ENCODE measurements around the gene UBE2D4. TPM values are rescaled to one million over a fixed set of nuclear protein-coding genes. Genes with fewer than 3 reads are reported as not detected.
"Not testable (repeated sequence)": the region's sequence is repeated elsewhere in the genome, so short reads cannot be mapped to it uniquely, and the experiment has no call there.

The UBE2D4 gene
- total RNA-seq, 1 experiment from 2014 or later = 12.1 TPM

GRCh38 chr7:43898571-43898970 is 27.7 kb upstream of the UBE2D4 start:
- H3K4me1 ChIP-seq (replicated peaks); H3K9me3 ChIP-seq (replicated peaks); DNase-seq (ENCODE audit: low read depth in 1 of 2, low spot score in 2 of 2); H3K27ac ChIP-seq; H3K4me3 ChIP-seq; H3K27me3 ChIP-seq (replicated peaks): not testable (repeated sequence)
- H3K36me3 ChIP-seq = peaks cover 25% of the 10 kb centered on the region

DNA sequence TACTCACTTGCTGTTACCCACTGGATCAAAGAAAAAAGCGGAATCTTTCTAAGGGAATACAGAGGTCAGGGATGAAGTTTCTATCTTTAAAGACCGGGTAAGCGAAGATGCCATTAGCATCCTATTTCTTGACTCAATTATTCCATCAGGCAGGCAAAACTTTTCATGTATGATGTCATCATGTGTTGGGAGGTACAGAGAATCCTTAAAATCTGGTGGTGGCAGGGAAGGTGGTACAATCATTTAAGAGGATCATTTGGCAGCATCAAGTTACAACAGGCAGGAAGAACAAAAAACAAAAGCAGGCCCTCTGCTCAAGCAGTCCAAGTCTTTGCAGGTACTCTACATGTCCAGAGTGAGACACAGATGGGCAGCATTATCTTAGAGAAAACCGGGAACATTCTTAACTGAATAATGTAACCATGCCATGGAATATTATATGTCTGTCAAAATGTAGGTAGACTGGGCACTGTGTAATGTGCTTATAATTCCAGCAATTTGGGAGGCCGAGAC is 23.6 kb upstream of the UBE2D4 start:
- peaks cover 18% of the 10 kb centered on the region for H3K4me1 ChIP-seq (replicated peaks)
- H3K9me3 ChIP-seq (replicated peaks) = no peaks in the 10 kb centered on the region
- DNase-seq (ENCODE audit: low read depth in 1 of 2, low spot score in 2 of 2) = no peak
- no peak overlapping the region for H3K27ac ChIP-seq
- H3K36me3 ChIP-seq = peaks cover 21% of the 10 kb centered on the region
- no peak overlapping the region for H3K4me3 ChIP-seq
- no peaks in the 10 kb centered on the region for H3K27me3 ChIP-seq (replicated peaks)

- Histone ChIP-seq H3K4me3 (no peak overlapping the region), H3K9me3 (replicated peaks) (no peaks in the 10 kb centered on the region), H3K36me3 (peaks cover 19% of the 10 kb centered on the region), H3K27ac (no peak overlapping the region), H3K4me1 (replicated peaks) (peaks cover 18% of the 10 kb centered on the region), H3K27me3 (replicated peaks) (no peaks in the 10 kb centered on the region)
- DNase-seq (ENCODE audit: low read depth in 1 of 2, low spot score in 2 of 2) = no peak
Measured at GRCh38 chr7:43904533-43905208, 21.6 kb upstream of the UBE2D4 start.

- Histone ChIP-seq H3K27ac (peak overlapping the region; percentile 55), H3K27me3 (replicated peaks) (no peaks in the 10 kb centered on the region), H3K4me3 (peak overlapping the region; percentile 88), H3K9me3 (replicated peaks) (no peaks in the 10 kb centered on the region), H3K4me1 (replicated peaks) (peaks cover 18% of the 10 kb centered on the region), H3K36me3 (peaks cover 17% of the 10 kb centered on the region)
- DNase-seq (ENCODE audit: low read depth in 1 of 2, low spot score in 2 of 2) = no peak
Measured at GRCh38 chr7:43905209-43905946, 20.9 kb upstream of the UBE2D4 start.

GRCh38 chr7:43905956-43906330 is 20.3 kb upstream of the UBE2D4 start:
- peak overlapping the region; percentile 88 for H3K4me3 ChIP-seq
- peaks cover 18% of the 10 kb centered on the region for H3K4me1 ChIP-seq (replicated peaks)
- peaks cover 14% of the 10 kb centered on the region for H3K36me3 ChIP-seq
- H3K9me3 ChIP-seq (replicated peaks) = no peaks in the 10 kb centered on the region
- DNase-seq (ENCODE audit: low read depth in 1 of 2, low spot score in 2 of 2) = peak; percentile 27 to 52
- H3K27me3 ChIP-seq (replicated peaks) = no peaks in the 10 kb centered on the region
- peak overlapping the region; percentile 55 for H3K27ac ChIP-seq

- DNase-seq (ENCODE audit: low read depth in 1 of 2, low spot score in 2 of 2) = peak in 1 of 2 experiments; percentile 47
- peak within 1 kb of the TSS; percentile 55 for H3K27ac ChIP-seq
- H3K9me3 ChIP-seq (replicated peaks) = no peaks in the 10 kb centered on the region
Measured at GRCh38 chr7:43906331-43907010, 19.8 kb upstream of the UBE2D4 start, which contains the start of gene URGCP. Gene URGCP, minus strand, starts transcription at chr7:43906596. Its CDS starts 21 bp downstream, at chr7:43906575.

DNA sequence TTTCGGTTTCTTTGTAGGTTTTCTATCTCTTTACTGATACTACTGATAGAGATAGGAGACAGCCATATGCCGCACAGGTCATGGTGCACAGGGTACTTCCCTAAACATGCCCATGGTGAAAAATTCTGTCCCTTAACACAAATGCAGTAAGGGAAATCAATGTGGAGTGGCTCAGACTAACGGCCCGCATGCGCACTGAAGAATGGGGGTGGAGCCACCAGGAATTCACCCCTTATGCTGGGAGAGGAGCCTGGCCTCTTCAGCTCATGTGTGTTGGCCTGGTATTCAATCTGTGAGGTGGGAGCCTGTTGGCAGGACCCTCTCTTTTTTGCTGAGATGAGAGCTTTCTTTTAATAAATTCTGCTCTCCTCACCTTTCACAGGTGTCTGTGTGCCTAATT is 11.4 kb upstream of the UBE2D4 start:
- no peak for DNase-seq (ENCODE audit: low read depth in 1 of 2, low spot score in 2 of 2)
- no peaks in the 10 kb centered on the region for H3K27me3 ChIP-seq (replicated peaks)
- no peaks in the 10 kb centered on the region for H3K9me3 ChIP-seq (replicated peaks)
- no peaks in the 10 kb centered on the region for H3K4me1 ChIP-seq (replicated peaks)
- H3K36me3 ChIP-seq = no peaks in the 10 kb centered on the region
- H3K27ac ChIP-seq = no peak overlapping the region
- no peak overlapping the region for H3K4me3 ChIP-seq

More at GRCh38 chr7:43906331-43907010, 19.8 kb upstream of the UBE2D4 start, which contains the start of gene URGCP:
- Histone ChIP-seq H3K27me3 (replicated peaks) (no peaks in the 10 kb centered on the region), H3K36me3 (peaks cover 14% of the 10 kb centered on the region), H3K4me3 (peak within 1 kb of the TSS; percentile 88), H3K4me1 (replicated peaks) (peaks cover 18% of the 10 kb centered on the region)

- no peaks in the 10 kb centered on the region for H3K4me1 ChIP-seq (replicated peaks)
- H3K4me3 ChIP-seq = no peak overlapping the region
- H3K36me3 ChIP-seq = no peaks in the 10 kb centered on the region
- DNase-seq (ENCODE audit: low read depth in 1 of 2, low spot score in 2 of 2) = no peak
- H3K9me3 ChIP-seq (replicated peaks) = no peaks in the 10 kb centered on the region
- no peak overlapping the region for H3K27ac ChIP-seq
- no peaks in the 10 kb centered on the region for H3K27me3 ChIP-seq (replicated peaks)
Measured at GRCh38 chr7:43915907-43916306, 10.3 kb upstream of the UBE2D4 start.

GRCh38 chr7:43921423-43921822 is 4.8 kb upstream of the UBE2D4 start:
- no peaks in the 10 kb centered on the region for H3K27me3 ChIP-seq (replicated peaks)
- DNase-seq (ENCODE audit: low read depth in 1 of 2, low spot score in 2 of 2) = no peak
- no peaks in the 10 kb centered on the region for H3K36me3 ChIP-seq
- H3K4me3 ChIP-seq = no peak overlapping the region
- H3K27ac ChIP-seq = no peak overlapping the region
- no peaks in the 10 kb centered on the region for H3K9me3 ChIP-seq (replicated peaks)
- H3K4me1 ChIP-seq (replicated peaks) = peaks cover 4% of the 10 kb centered on the region; the same call in 1 of the 2 replicates

DNA sequence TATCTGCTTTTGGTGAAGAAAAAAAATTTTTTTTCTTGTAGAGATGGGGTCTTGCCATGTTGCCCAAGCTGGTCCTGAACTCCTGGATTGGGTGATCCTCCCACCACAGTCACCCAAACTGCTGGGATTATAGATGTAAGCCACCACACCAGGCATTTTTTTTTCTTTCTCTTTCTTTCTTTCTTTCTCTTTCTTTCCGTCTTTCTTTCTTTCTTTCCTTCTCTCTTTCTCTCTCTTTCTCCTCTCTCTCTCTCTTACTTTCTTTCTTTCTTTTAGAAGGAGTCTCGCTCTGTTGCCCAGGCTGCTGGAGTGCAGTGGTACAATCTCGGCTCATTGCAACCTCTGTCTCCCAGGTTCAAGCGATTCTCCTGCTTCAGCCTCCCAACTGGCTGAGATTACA is 3.5 kb upstream of the UBE2D4 start:
- no peak for DNase-seq (ENCODE audit: low read depth in 1 of 2, low spot score in 2 of 2)
- H3K36me3 ChIP-seq = no peaks in the 10 kb centered on the region
- no peak overlapping the region for H3K27ac ChIP-seq
- peaks cover 4% of the 10 kb centered on the region; the same call in 1 of the 2 replicates for H3K4me1 ChIP-seq (replicated peaks)
- H3K27me3 ChIP-seq (replicated peaks) = no peaks in the 10 kb centered on the region
- H3K4me3 ChIP-seq = no peak overlapping the region
- H3K9me3 ChIP-seq (replicated peaks) = no peaks in the 10 kb centered on the region

DNA sequence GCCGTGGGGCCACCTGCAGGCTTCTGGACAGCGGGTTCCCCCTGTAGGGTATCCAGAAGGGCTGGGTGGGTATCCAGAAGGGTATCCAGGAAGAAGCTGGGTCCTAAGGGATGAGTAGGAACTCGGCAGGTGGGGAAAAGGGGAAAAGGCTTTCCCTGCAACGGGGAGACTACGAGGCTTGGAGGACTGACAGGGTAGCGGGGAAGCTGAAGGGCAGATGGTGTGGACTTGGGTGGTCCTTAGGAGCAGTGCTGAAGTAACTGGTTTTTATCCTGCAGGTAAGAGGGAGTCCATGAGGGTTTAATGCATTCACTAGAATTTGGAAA is 525 bp downstream of the UBE2D4 start:
- no peak for DNase-seq (ENCODE audit: low read depth in 1 of 2, low spot score in 2 of 2)
- H3K36me3 ChIP-seq = no peaks in the 10 kb centered on the region
- H3K4me3 ChIP-seq = peak overlapping the region; percentile 64
- no peaks in the 10 kb centered on the region for H3K9me3 ChIP-seq (replicated peaks)
- H3K27ac ChIP-seq = no peak overlapping the region
- no peaks in the 10 kb centered on the region for H3K27me3 ChIP-seq (replicated peaks)
- peaks cover 4% of the 10 kb centered on the region; the same call in 1 of the 2 replicates for H3K4me1 ChIP-seq (replicated peaks)

DNA sequence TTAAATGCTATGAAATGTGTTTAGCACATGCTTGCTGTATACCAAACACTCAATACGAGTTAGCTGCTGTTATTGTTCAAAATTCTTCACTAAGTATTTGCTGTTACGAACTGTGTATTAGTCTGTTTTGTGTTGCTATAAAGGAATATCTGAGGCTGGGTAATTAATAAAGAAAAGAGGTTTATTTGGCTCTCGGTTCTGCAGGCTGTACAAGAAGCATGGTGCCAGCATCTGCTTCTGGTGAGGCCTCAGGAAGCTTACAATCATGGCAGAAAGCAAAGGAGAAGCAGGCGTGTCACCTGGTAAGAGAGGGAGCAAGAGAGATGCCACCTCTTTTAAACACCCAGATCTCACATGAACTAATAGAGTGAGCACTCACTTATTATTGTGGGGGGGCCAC is 1.6 kb downstream of the UBE2D4 start:
- Histone ChIP-seq H3K27me3 (replicated peaks) (no peaks in the 10 kb centered on the region), H3K4me1 (replicated peaks) (peaks cover 4% of the 10 kb centered on the region; the same call in 1 of the 2 replicates), H3K4me3 (no peak overlapping the region), H3K36me3 (no peaks in the 10 kb centered on the region), H3K9me3 (replicated peaks) (no peaks in the 10 kb centered on the region), H3K27ac (no peak overlapping the region)
- no peak for DNase-seq (ENCODE audit: low read depth in 1 of 2, low spot score in 2 of 2)

DNA sequence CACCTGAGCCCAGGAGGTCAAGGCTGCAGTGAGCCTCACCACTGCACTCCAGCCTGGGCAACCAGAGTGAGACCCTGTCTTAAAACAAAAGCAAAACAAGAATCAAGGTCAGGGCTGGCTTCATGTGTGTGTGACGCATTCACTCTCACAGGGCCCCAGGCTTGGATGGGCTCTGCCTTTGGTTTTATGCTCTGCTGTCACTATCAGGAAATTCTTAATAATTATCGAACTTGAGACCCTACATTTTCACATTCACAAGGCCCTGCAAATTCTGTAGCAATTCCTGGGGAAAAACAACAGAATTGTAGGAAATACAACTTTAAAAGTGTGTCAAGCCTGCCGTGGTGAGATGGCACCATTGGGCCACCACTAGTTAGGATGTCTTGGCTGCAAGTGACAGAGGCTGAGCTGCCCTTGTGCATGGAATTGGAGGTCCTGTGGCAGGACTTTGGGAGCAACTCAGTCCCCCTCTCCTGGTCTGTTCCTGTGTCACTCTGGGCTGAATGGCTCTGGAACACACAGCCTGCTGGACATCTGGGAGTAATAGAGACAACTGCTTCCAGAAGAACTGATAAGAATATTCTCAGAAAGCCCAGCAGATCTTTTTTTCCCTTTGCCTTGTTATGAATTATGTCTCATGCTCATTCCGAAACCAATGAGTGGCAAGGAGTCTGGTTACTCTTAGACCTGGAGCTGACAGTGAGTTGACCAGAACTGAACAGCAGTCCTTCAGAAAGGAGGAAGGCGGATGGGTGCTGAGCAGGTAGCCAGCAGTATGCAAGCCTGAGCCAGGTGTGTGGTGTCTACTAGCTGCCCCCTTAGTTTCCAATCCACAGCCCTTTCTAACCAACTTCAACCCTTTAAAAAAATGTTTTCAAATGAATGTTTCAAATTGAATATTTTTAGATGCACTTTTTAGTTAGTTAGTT is 3.6 kb downstream of the UBE2D4 start:
- H3K36me3 ChIP-seq = no peaks in the 10 kb centered on the region
- H3K9me3 ChIP-seq (replicated peaks) = no peaks in the 10 kb centered on the region
- H3K4me3 ChIP-seq = no peak overlapping the region
- no peaks in the 10 kb centered on the region for H3K27me3 ChIP-seq (replicated peaks)
- no peak overlapping the region for H3K27ac ChIP-seq
- H3K4me1 ChIP-seq (replicated peaks) = peaks cover 4% of the 10 kb centered on the region; the same call in 1 of the 2 replicates
- DNase-seq (ENCODE audit: low read depth in 1 of 2, low spot score in 2 of 2) = no peak

All from SJSA1 (cell line).